Neuronal stem cell (in vitro differentiated cells): ENCODE results near the gene PPFIBP1.
"Not testable (repeated sequence)": the region's sequence is repeated elsewhere in the genome, so short reads cannot be mapped to it uniquely, and the experiment has no call there.

Experiments used
- DNase-seq: peaks from one replicate; pipeline ENCODE4 v3.0.0-alpha.2; 2013; ENCODE audit warnings: low spot score
- H2AFZ ChIP-seq: one replicate; pipeline ENCODE4 v1.6.1; 2013; ENCODE audit warnings: mild to moderate bottlenecking, low read length, inconsistent platforms
- H2AK5ac ChIP-seq: 2 replicates; pipeline ENCODE4 v1.6.1; 2013; ENCODE audit warnings: low read depth, mild to moderate bottlenecking, inconsistent platforms, low read length, moderate library complexity, mixed read lengths
- H2BK120ac ChIP-seq: 2 replicates; pipeline ENCODE4 v1.6.1; 2013; ENCODE audit warnings: low read depth, mild to moderate bottlenecking, inconsistent platforms, low read length, moderate library complexity, mixed read lengths
- H2BK12ac ChIP-seq: one replicate; pipeline ENCODE4 v1.6.1; 2013; ENCODE audit warnings: low read length, inconsistent platforms
- H2BK15ac ChIP-seq: 2 replicates; pipeline ENCODE4 v1.6.1; 2013; ENCODE audit warnings: mild to moderate bottlenecking, low read length, inconsistent platforms, mixed read lengths
- H2BK5ac ChIP-seq: one replicate; pipeline ENCODE4 v1.6.1; 2013; ENCODE audit warnings: inconsistent platforms, mild to moderate bottlenecking, low read length, moderate library complexity
- H3K14ac ChIP-seq: one replicate; pipeline ENCODE4 v1.6.1; 2013; ENCODE audit warnings: low read length, inconsistent platforms
- H3K18ac ChIP-seq: 2 replicates; pipeline ENCODE4 v1.6.1; 2013; ENCODE audit warnings: low read length, inconsistent platforms
- H3K23ac ChIP-seq: 2 replicates; pipeline ENCODE4 v1.6.1; 2013; ENCODE audit warnings: low read depth, mild to moderate bottlenecking, mixed read lengths, low read length, inconsistent platforms; ENCODE audit not compliant: poor library complexity
- H3K27ac ChIP-seq: replicated peaks from 3 replicates; pipeline ENCODE4 v1.5.1; 2013; ENCODE audit warnings: low read length, inconsistent platforms
- H3K27me3 ChIP-seq, 3 experiments: 2 replicates each; pipeline ENCODE4 v1.6.1; 2013; ENCODE audit warnings: low read length in 3 of 3, mild to moderate bottlenecking in 2 of 3, inconsistent platforms in 1 of 3, low read depth in 1 of 3, mixed read lengths in 1 of 3, moderate library complexity in 1 of 3; ENCODE audit not compliant: control insufficient read depth in 3 of 3, insufficient read depth in 3 of 3
- H3K36me3 ChIP-seq, 2 donors: replicated peaks in 1 of 2; 2 replicates each; pipeline ENCODE4 v1.6.1; 2013; ENCODE audit warnings: low read length in 2 of 2; ENCODE audit not compliant: control insufficient read depth in 2 of 2, insufficient read depth in 2 of 2
- H3K4ac ChIP-seq: 2 replicates; pipeline ENCODE4 v1.6.1; 2013; ENCODE audit warnings: inconsistent platforms, mild to moderate bottlenecking, low read length, moderate library complexity
- H3K4me1 ChIP-seq, 2 donors: 1 replicate in 1 of 2; 2 replicates in 1 of 2; pipeline ENCODE4 v1.6.1; 2013; ENCODE audit warnings: low read length in 2 of 2, low read depth in 1 of 2; ENCODE audit not compliant: control insufficient read depth in 2 of 2, insufficient read depth in 1 of 2
- H3K4me2 ChIP-seq: one replicate; pipeline ENCODE4 v1.6.1; 2013; ENCODE audit warnings: mild to moderate bottlenecking, low read length, inconsistent platforms; ENCODE audit not compliant: insufficient read depth, poor library complexity, severe bottlenecking
- H3K4me3 ChIP-seq, 2 donors: 2 replicates each; pipeline ENCODE4 v1.5.1; 2013; ENCODE audit warnings: low read length in 2 of 2, mild to moderate bottlenecking in 2 of 2, inconsistent platforms in 1 of 2, moderate library complexity in 1 of 2
- H3K79me1 ChIP-seq: one replicate; pipeline ENCODE4 v1.6.1; 2013; ENCODE audit warnings: low read depth, mild to moderate bottlenecking, inconsistent platforms, low read length, moderate library complexity
- H3K9ac ChIP-seq: one replicate; pipeline ENCODE4 v1.6.1; 2013; ENCODE audit warnings: mild to moderate bottlenecking, low read depth, low read length, inconsistent platforms; ENCODE audit not compliant: poor library complexity
- H3K9me3 ChIP-seq, 2 donors: replicated peaks in 1 of 2; 2 replicates each; pipeline versions ENCODE3 to v1.6.1; 2013; ENCODE audit warnings: low read length in 2 of 2, mild to moderate bottlenecking in 2 of 2, inconsistent platforms in 1 of 2, low read depth in 1 of 2, mixed read lengths in 1 of 2, moderate library complexity in 1 of 2; ENCODE audit not compliant: control insufficient read depth in 2 of 2, insufficient read depth in 1 of 2
- H4K8ac ChIP-seq: one replicate; pipeline ENCODE4 v1.6.1; 2013; ENCODE audit warnings: low read depth, mild to moderate bottlenecking, inconsistent platforms, low read length, moderate library complexity
- H4K91ac ChIP-seq: one replicate; pipeline ENCODE4 v1.6.1; 2013; ENCODE audit warnings: low read length, low read depth, mild to moderate bottlenecking, inconsistent platforms; ENCODE audit not compliant: poor library complexity
- WGBS, 2 donors: extraction: QIAGEN DNeasy Blood & Tissue Kit; methylation state at CpG; one replicate each; pipeline ENCODE4 v1.1.7; 2013; ENCODE audit warnings: missing lambda C conversion rate in 2 of 2, mixed read lengths in 1 of 2; ENCODE audit not compliant: insufficient read length in 2 of 2, insufficient replicate concordance in 1 of 2; ENCODE audit errors: extremely low coverage in 2 of 2; 5-methylcytosine and 5-hydroxymethylcytosine counted together

Gene PPFIBP1

GRCh38 chr12:27577688-27578087 lies 53.7 kb downstream of the PPFIBP1 start:
- H3K23ac ChIP-seq, result no peak overlapping the region
- no peaks in the 10 kb centered on the region for H3K79me1 ChIP-seq
- WGBS, 2 donors, result no CpG with 5 or more reads among the region's 4 CpGs
- no peak overlapping the region for H4K91ac ChIP-seq
- H3K36me3 ChIP-seq, result peaks cover 3 to 11% of the 10 kb centered on the region in 2 donors
- H3K4me2 ChIP-seq, result no peak overlapping the region
- H2BK15ac ChIP-seq, result no peak overlapping the region
- H2AFZ ChIP-seq, result no peak overlapping the region
- no peak overlapping the region for H4K8ac ChIP-seq
- no peak overlapping the region for H2BK5ac ChIP-seq
- no peak overlapping the region for H3K14ac ChIP-seq
- no peaks in the 10 kb centered on the region for H3K9me3 ChIP-seq
- H3K27ac ChIP-seq, result no peak overlapping the region
- no peaks in the 10 kb centered on the region for H3K27me3 ChIP-seq
- no peak overlapping the region for H2AK5ac ChIP-seq
- no peak overlapping the region for H2BK12ac ChIP-seq
- no peak overlapping the region for H3K9ac ChIP-seq
- H3K18ac ChIP-seq, result no peak overlapping the region
- H3K4me3 ChIP-seq, result no peak overlapping the region
- no peak overlapping the region for H3K4ac ChIP-seq
- no peak for DNase-seq
- no peak overlapping the region for H2BK120ac ChIP-seq
- peaks cover 0 to 2% of the 10 kb centered on the region in 2 donors for H3K4me1 ChIP-seq

GRCh38 chr12:27578689-27579372 lies 54.8 kb downstream of the PPFIBP1 start:
- DNase-seq, result no peak
- Histone ChIP-seq H2BK15ac (no peak overlapping the region), H2AFZ (no peak overlapping the region), H3K18ac (no peak overlapping the region), H3K27ac (no peak overlapping the region), H3K23ac (no peak overlapping the region), H2BK120ac (no peak overlapping the region), H3K36me3 (peaks cover 3 to 14% of the 10 kb centered on the region in 2 donors), H3K9me3 (peaks cover 0 to 3% of the 10 kb centered on the region in 2 donors), H3K79me1 (no peaks in the 10 kb centered on the region), H3K14ac (no peak overlapping the region), H3K27me3 (no peaks in the 10 kb centered on the region), H4K8ac (no peak overlapping the region), H3K4me2 (no peak overlapping the region), H3K4me3 (no peak overlapping the region), H3K4ac (no peak overlapping the region), H3K9ac (no peak overlapping the region), H3K4me1 (peaks cover 0 to 2% of the 10 kb centered on the region in 2 donors), H4K91ac (no peak overlapping the region), H2AK5ac (no peak overlapping the region), H2BK5ac (no peak overlapping the region), H2BK12ac (no peak overlapping the region)
- WGBS, 2 donors, result no CpG with 5 or more reads among the region's 7 CpGs

- Histone ChIP-seq H3K4me2 (no peak overlapping the region), H3K9ac (no peak overlapping the region), H2BK5ac (no peak overlapping the region), H3K27ac (no peak overlapping the region), H3K14ac (no peak overlapping the region), H3K4me1 (peaks cover 0 to 2% of the 10 kb centered on the region in 2 donors), H2AFZ (no peak overlapping the region), H3K36me3 (peaks cover 3 to 19% of the 10 kb centered on the region in 2 donors), H3K4me3 (no peak overlapping the region), H3K18ac (no peak overlapping the region), H3K23ac (no peak overlapping the region), H3K27me3 (no peaks in the 10 kb centered on the region), H4K91ac (no peak overlapping the region), H3K4ac (no peak overlapping the region), H2BK12ac (no peak overlapping the region), H4K8ac (no peak overlapping the region), H3K9me3 (peaks cover 0 to 7% of the 10 kb centered on the region in 2 donors), H2BK120ac (no peak overlapping the region), H2AK5ac (no peak overlapping the region), H2BK15ac (no peak overlapping the region), H3K79me1 (no peaks in the 10 kb centered on the region)
- WGBS, 2 donors, result no CpG with 5 or more reads among the region's 9 CpGs
- no peak for DNase-seq
Observed at GRCh38 chr12:27580561-27581330, 56.7 kb downstream of the PPFIBP1 start.

- not testable (repeated sequence) for H3K4me1 ChIP-seq, H3K27me3 ChIP-seq, H2AK5ac ChIP-seq, H2BK12ac ChIP-seq, H2AFZ ChIP-seq, H3K9ac ChIP-seq, H3K4me2 ChIP-seq, H3K4ac ChIP-seq, H2BK120ac ChIP-seq, H3K4me3 ChIP-seq, H3K23ac ChIP-seq, H3K79me1 ChIP-seq, H3K9me3 ChIP-seq, H4K8ac ChIP-seq, H2BK15ac ChIP-seq, H3K14ac ChIP-seq, H2BK5ac ChIP-seq, H3K27ac ChIP-seq, H3K18ac ChIP-seq, H4K91ac ChIP-seq, DNase-seq
- H3K36me3 ChIP-seq, result peaks cover 3 to 19% of the 10 kb centered on the region in 2 donors
- WGBS, 2 donors, result no CpG with 5 or more reads among the region's 1 CpG
Observed at GRCh38 chr12:27581331-27581671, 57.3 kb downstream of the PPFIBP1 start.
